Calu3 (cell line): ENCODE data around the gene RAB11FIP5. TPM values are rescaled to one million over a fixed set of nuclear protein-coding genes. Genes with fewer than 3 reads are reported as not detected.
A peak's percentile ranks its signal among the peaks of the same experiment; 100 is the strongest.

Experiments
- BruUV-seq: library from RNA; stranded (reverse); fragments of 400-500 nt; replicated peaks from 2 replicates; lab custom pipeline; 2021; lab: Mats Ljungman, UMichigan
- CTCF ChIA-PET: fragments of 300-600 bp; sonication (Branson Sonifier 250); formaldehyde crosslinking; loops from one replicate; lab custom pipeline; 2022; ENCODE audit warnings: antibody characterized with exemption; lab: Charles Lee
- DNase-seq: peaks from one replicate; pipeline ENCODE4 v3.0.0; 2022
- H3K27ac Mint-ChIP-seq: one replicate; pipeline ENCODE4 v1.8.0; 2022; ENCODE audit warnings: mixed read lengths; ENCODE audit not compliant: unreplicated experiment
- H3K27me3 Mint-ChIP-seq: one replicate; pipeline ENCODE4 v1.8.0; 2022; ENCODE audit warnings: mixed read lengths; ENCODE audit not compliant: unreplicated experiment
- H3K36me3 Mint-ChIP-seq: one replicate; pipeline ENCODE4 v1.8.0; 2022; ENCODE audit warnings: mild to moderate bottlenecking, moderate library complexity, mixed read lengths; ENCODE audit not compliant: insufficient read depth, unreplicated experiment
- H3K4me1 Mint-ChIP-seq: one replicate; pipeline ENCODE4 v1.8.0; 2022; ENCODE audit warnings: mild to moderate bottlenecking, low read depth, mixed read lengths; ENCODE audit not compliant: unreplicated experiment
- H3K4me3 Mint-ChIP-seq: one replicate; pipeline ENCODE4 v1.8.0; 2022; ENCODE audit warnings: mild to moderate bottlenecking, low read depth, moderate library complexity, mixed read lengths; ENCODE audit not compliant: unreplicated experiment
- H3K9me3 Mint-ChIP-seq: one replicate; pipeline ENCODE4 v1.8.0; 2022; ENCODE audit warnings: low read depth, mixed read lengths; ENCODE audit not compliant: unreplicated experiment
- CTCF ChIP-seq: fragments of 200-600 bp; IDR thresholded peaks from one replicate; pipeline ENCODE4 v1.8.0; 2022; ENCODE audit warnings: antibody characterized with exemption; ENCODE audit not compliant: unreplicated experiment
- intact Hi-C: fragments of 100-400 bp; cut with micrococcal nuclease; formaldehyde crosslinking; loops from one replicate; pipeline ENCODE4 v1.10.0; 2022; ENCODE audit not compliant: unreplicated experiment
- total RNA-seq: library from RNA; stranded (reverse); gene quantifications from 2 replicates; pipeline ENCODE4 v1.2.3, GENCODE V29; 2022

RAB11FIP5 gene
- total RNA-seq, 1 experiment from 2014 or later: 20.2 TPM

GRCh38 chr2:73033766-73034381 is 78.9 kb downstream of the RAB11FIP5 start:
- Mint-ChIP-seq H3K27ac (peak overlapping the region; percentile 19), H3K27me3 (no peaks in the 10 kb centered on the region), H3K4me1 (peaks cover 25% of the 10 kb centered on the region), H3K36me3 (no peaks in the 10 kb centered on the region), H3K4me3 (no peak overlapping the region), H3K9me3 (no peaks in the 10 kb centered on the region)
- CTCF ChIA-PET: no interaction called here
- no TSS peak for BruUV-seq
- intact Hi-C loops: no loop called here
- DNase-seq: no peak
- TF ChIP-seq CTCF: no peak

- H3K9me3 Mint-ChIP-seq: no peaks in the 10 kb centered on the region
- no peaks in the 10 kb centered on the region for H3K36me3 Mint-ChIP-seq
- intact Hi-C loops: no loop called here
- no peak for DNase-seq
- CTCF ChIA-PET: no interaction called here
- BruUV-seq: no TSS peak
- peaks cover 25% of the 10 kb centered on the region for H3K4me1 Mint-ChIP-seq
- H3K27me3 Mint-ChIP-seq: no peaks in the 10 kb centered on the region
- no peak overlapping the region for H3K4me3 Mint-ChIP-seq
- no peak for TF ChIP-seq CTCF
- H3K27ac Mint-ChIP-seq: peak overlapping the region; percentile 19
Measured at GRCh38 chr2:73033142-73033765, 79.5 kb downstream of the RAB11FIP5 start.

DNA sequence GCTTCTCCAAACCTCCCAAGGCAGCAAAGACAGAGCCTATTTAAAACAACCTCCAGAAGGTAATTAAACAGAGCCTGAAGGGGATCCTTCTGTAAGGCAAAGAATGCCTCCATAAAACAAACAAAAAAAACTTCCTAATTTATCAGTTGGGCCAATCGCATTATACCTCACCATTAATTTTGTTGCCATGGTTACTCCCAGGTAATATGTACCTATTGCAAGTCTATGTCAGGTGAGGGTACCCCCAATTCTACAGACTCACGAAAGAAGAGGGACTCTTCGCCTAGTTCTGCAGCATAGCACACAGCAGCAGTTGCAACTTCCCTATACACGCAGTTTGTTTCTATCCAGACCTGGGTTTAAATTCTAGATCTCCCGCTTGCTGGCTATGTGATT is 80.0 kb downstream of the RAB11FIP5 start:
- DNase-seq: no peak
- no peak for TF ChIP-seq CTCF
- H3K4me3 Mint-ChIP-seq: no peak overlapping the region
- no peaks in the 10 kb centered on the region for H3K27me3 Mint-ChIP-seq
- no peak overlapping the region for H3K27ac Mint-ChIP-seq
- CTCF ChIA-PET: no interaction called here
- H3K9me3 Mint-ChIP-seq: no peaks in the 10 kb centered on the region
- H3K4me1 Mint-ChIP-seq: peaks cover 25% of the 10 kb centered on the region
- intact Hi-C loops: no loop called here
- H3K36me3 Mint-ChIP-seq: no peaks in the 10 kb centered on the region
- no TSS peak for BruUV-seq

GRCh38 chr2:73031725-73032701 is 80.7 kb downstream of the RAB11FIP5 start:
- no peak for DNase-seq
- BruUV-seq: no TSS peak
- no peak for TF ChIP-seq CTCF
- Mint-ChIP-seq H3K27ac (no peak overlapping the region), H3K27me3 (no peaks in the 10 kb centered on the region), H3K36me3 (no peaks in the 10 kb centered on the region), H3K4me1 (peaks cover 25% of the 10 kb centered on the region), H3K9me3 (no peaks in the 10 kb centered on the region), H3K4me3 (no peak overlapping the region)
- CTCF ChIA-PET: interaction anchor here (0.6 to 0.9 kb wide), 2 partner anchors 11 to 38 kb away, joined by 3 read pairs; no protein-coding TSS in a partner anchor
- intact Hi-C loops: no loop called here
